ENCODE measurements around the gene TPR.

Gene TPR

DNA sequence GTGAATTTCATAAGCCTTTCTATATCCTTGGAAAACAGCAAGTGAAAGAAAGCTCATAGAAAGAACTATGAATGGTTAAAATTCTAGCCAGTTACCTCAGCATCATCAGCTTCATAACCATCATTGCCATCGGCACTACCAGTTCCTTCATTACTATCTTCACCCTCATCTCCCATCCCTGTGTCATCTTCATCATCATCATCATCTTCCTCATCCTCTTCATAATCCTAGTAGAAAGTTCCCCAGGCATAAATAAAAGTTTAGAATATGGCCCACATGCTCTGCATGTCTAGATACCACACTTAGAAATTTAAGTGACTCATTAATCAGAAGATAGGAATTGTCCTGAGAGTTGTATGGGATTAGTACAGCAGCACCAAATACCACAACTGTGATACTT lies 49.0 kb downstream of the TPR start:
- DNase-seq: no peak

DNA sequence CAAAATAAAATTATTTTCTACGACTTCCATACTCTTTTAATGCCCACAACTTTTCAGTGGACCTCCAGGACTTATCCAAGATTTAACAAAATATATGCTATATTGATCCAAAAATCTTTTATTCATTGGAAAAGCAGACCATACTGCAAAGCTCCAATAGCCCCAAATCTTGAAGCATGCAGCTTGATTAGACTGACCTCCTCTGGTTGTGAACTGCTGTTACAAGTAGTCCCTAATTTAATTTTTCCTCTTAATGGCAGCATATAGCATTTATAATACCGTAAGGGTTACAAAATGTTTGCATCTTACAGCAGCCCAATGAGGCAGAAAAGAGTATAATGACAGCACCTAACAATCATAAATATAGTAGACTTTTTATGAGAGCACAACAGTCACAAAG lies 49.8 kb downstream of the TPR start:
- no peak for DNase-seq

DNA sequence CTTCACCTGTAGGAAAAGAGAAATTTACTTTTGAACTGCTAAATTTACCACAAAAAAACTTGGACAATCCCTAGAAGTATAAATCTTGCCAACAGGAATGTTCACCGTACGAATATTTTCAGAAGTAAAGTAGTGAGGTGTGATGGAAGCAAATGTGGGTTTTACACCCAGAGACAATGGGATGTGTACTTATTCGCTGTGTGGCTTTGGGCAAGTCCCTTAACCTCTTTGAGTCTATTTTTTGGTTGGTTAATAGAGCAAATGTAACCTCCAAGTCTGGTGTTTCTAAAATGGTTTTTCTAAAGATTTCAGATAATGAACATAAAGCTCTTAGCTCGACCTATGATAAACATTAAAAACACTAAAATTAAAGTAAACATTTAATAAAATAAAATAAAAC lies 51.2 kb downstream of the TPR start:
- DNase-seq: no peak

DNA sequence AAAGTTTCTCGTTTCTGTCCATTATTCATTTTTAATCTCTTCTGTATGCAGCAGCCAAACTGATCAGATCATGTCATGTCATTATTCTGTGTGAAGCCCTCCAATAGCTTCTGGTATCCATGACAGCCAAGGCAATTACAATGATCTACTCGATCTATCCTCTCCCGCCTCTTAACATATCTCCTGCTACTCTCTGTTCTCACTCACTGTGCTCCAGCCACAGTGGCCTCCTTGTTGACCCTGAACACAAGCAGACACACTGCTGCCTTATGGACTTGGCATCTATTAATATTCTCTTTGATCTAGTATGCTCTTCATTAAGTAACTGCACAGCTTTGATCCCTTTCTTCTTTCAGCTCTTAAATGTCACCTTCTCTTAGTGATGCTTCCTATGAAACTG lies 59.5 kb downstream of the TPR start:
- no peak for DNase-seq

DNA sequence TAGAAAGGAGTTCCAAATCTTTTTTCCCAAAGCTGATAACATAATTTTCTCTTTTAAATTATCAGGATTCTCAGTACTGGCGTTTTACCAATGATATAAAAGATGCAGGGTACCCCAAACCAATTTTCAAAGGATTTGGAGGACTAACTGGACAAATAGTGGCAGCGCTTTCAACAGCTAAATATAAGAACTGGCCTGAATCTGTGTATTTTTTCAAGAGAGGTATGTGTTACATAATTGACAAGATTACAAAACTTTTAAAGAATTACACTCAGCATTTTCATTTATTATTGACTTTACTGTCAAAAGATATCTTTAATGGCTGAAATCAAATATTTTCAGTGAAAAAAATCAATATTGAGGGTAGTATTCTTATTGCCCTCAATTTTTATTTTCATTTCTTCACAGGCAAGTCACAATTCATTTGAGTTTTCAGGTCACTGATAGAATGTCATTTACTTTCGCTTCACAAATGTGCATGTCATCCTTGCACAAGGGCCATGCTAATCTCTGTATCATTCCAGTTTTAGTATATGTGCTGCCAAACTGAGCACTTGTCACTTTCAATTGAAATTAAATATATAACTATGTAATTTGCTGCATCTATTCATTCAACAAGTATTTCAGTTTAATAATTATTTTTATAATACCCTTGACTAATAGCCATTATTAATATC lies 63.5 kb downstream of the TPR start:
- DNase-seq: no peak

DNA sequence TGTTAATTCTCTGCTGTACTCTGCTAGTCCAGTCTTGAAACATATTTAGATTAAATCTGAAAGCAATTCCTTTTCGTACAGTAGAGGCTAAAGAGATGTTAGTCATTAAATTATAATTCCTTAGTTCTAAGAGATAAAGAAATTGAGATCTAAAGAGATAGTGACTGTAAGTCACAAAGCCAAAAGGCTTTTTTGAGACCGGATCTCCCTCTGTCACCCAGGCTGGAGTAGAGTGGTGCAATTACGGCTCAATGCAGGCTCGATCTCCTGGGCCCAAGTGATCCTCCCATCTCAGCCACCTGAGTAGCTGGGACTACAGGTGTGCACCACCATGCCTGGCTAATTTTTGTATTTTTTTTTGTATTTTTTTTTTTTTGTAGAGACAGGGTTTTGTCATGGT lies 64.7 kb downstream of the TPR start:
- DNase-seq: no peak

DNA sequence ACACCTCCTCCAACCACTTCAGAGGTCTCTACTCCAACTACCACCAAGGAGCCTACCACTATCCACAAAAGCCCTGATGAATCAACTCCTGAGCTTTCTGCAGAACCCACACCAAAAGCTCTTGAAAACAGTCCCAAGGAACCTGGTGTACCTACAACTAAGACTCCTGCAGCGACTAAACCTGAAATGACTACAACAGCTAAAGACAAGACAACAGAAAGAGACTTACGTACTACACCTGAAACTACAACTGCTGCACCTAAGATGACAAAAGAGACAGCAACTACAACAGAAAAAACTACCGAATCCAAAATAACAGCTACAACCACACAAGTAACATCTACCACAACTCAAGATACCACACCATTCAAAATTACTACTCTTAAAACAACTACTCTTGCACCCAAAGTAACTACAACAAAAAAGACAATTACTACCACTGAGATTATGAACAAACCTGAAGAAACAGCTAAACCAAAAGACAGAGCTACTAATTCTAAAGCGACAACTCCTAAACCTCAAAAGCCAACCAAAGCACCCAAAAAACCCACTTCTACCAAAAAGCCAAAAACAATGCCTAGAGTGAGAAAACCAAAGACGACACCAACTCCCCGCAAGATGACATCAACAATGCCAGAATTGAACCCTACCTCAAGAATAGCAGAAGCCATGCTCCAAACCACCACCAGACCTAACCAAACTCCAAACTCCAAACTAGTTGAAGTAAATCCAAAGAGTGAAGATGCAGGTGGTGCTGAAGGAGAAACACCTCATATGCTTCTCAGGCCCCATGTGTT lies 66.6 kb downstream of the TPR start:
- DNase-seq: no peak

DNA sequence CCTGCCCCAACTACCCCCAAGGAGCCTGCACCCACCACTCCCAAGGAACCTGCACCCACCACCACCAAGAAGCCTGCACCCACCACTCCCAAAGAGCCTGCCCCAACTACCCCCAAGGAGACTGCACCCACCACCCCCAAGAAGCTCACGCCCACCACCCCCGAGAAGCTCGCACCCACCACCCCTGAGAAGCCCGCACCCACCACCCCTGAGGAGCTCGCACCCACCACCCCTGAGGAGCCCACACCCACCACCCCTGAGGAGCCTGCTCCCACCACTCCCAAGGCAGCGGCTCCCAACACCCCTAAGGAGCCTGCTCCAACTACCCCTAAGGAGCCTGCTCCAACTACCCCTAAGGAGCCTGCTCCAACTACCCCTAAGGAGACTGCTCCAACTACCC lies 67.6 kb downstream of the TPR start:
- no peak for DNase-seq

DNA sequence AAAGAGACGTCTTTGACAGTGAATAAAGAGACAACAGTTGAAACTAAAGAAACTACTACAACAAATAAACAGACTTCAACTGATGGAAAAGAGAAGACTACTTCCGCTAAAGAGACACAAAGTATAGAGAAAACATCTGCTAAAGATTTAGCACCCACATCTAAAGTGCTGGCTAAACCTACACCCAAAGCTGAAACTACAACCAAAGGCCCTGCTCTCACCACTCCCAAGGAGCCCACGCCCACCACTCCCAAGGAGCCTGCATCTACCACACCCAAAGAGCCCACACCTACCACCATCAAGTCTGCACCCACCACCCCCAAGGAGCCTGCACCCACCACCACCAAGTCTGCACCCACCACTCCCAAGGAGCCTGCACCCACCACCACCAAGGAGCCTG lies 68.5 kb downstream of the TPR start:
- no peak for DNase-seq

DNA sequence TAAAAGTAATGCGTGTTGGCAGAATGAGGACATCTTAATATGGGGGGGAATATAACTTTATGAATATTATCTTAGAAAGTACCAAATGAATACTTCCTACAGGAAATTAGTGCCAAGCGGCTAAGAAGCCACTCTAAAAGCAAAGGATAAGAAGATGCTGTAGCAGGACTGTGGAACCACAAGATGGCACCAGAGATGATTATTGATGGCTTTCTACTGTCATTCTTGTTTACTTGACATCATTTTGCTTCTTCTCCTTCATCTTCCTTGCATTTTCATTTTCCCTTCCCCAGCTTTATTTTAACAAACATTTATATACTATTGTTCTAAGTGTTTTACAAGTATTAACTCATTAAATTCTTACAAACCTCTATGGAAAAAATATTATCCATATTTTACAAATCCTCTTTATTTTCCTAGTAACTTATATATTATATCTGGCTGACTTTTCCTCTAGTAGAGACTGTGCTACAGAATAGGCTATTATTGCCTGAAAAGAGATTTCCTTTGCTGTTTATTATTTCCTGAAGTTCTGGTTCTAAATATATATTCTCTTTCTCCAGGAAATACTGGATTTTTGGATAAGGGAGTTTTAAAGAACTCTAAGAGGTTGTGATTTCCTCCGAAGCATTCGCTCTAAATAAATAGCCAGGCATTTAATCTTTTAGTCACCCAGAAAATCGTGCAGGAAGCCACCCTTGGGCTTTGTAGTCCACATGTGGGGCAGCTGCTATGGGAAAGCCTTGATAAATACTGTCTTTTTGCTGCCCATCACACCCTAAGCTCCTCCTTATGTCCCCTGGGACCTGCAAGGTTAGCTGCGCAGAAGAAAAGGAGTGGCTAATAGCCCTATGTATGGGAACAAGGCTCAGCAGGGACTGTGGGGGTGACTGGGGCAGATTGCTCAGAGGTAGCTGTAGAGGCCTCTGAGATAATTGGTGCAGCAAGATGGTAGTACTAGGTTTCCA lies 69.8 kb downstream of the TPR start:
- no peak for DNase-seq

DNA sequence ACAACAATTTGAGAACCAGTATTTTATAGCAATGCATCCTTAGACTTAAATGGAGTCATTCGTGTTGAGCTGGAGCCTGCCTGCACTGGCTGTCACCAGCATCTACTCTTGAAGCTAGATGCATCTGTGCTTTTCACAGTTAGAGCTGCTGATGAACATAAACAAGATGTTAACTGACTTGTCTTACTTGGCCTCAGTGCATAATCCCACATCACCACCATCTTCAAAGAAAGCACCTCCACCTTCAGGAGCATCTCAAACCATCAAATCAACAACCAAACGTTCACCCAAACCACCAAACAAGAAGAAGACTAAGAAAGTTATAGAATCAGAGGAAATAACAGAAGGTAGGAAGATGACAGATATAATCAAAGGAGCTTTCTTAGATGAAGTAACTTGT lies 71.1 kb downstream of the TPR start:
- DNase-seq: no peak

DNA sequence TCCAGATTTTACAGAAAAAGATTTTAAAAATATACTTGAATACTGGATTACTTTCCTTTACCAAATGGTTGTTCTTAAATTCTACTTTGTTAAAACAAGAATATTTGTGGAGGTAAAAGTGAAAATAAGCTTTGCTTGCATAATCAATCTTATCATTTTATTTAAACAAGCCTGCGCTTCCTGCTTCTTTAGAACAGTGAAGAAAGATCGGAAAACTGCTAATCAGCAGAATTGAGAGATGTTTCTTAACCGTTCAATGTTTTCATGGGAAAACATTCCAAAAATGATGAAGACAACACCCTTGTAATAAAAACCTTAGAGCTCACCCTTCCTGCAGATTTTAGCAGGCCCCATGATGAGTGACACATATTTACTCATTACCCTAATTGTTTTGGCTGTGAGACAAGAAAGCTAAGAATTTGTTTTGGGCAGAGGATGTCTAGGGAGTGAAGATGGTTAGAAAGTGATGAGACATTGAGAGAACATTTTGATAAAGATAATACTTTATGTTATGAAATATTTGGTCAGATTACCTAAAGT lies 72.6 kb downstream of the TPR start:
- no peak for DNase-seq

DNA sequence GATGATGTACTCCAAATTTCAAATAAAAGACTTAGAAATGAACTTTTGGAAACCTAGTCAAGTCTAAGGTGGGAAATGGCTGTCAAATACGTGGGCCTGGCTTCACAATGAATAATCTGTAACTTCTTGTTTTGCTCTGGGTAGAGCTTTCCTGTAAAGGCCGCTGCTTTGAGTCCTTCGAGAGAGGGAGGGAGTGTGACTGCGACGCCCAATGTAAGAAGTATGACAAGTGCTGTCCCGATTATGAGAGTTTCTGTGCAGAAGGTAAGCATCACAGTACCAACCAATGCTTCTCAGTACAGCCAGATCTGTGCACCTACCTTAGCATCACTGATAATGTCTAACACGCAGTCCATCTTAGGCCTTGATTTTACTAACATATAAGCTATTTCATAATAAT lies 73.6 kb downstream of the TPR start:
- DNase-seq: no peak

DNA sequence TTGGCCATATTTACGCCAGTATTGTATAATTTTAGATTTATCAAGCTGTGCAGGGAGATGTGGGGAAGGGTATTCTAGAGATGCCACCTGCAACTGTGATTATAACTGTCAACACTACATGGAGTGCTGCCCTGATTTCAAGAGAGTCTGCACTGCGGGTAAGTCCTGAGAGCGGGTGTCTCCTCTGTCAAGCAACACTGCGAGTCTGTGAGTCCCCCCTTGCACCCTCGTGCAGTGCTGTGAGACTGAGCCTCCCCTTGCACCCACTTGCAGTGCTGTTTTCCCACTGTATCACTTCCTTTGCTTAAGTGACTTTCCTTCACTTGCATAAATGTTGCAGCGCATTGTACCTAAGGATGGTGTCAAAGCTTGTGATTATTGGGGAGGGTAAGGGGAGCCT lies 75.0 kb downstream of the TPR start:
- DNase-seq: no peak

DNA sequence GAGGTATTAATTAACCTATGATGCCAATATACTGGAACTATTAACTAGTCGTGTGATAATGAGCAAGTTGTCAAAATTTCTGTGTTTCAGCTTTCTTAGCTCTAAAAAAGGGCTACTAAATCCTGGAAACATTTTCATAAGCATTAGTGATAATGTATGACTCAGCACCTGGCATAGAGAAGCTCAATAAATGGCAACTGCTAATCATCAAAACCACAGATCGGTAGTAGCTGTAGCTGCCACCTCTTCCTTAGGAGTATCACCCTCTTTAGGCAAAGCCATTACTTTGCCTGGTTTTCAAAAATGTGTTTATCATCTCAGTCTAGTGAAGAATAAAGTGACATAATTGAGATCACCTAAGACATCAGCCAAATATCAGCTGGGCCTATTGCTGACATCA lies 75.5 kb downstream of the TPR start:
- DNase-seq: no peak

DNA sequence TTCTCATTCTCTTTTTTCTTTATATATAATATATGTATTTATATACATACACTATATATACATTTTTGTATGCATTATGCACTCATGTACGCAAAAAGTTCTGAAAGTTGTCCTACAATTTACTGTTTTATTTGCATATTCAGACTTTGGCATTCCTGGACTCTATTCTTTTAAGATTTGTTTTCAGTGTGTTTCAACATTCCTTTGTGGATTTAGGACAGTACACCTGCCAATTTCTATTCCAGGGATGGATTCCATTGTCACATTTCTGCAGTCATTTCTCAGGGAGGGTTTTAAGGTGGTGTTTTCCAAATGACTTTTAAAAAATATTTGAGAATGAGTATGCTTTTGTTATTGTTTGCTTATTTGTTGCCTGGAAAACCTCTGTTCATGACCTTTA lies 76.2 kb downstream of the TPR start:
- DNase-seq: no peak

DNA sequence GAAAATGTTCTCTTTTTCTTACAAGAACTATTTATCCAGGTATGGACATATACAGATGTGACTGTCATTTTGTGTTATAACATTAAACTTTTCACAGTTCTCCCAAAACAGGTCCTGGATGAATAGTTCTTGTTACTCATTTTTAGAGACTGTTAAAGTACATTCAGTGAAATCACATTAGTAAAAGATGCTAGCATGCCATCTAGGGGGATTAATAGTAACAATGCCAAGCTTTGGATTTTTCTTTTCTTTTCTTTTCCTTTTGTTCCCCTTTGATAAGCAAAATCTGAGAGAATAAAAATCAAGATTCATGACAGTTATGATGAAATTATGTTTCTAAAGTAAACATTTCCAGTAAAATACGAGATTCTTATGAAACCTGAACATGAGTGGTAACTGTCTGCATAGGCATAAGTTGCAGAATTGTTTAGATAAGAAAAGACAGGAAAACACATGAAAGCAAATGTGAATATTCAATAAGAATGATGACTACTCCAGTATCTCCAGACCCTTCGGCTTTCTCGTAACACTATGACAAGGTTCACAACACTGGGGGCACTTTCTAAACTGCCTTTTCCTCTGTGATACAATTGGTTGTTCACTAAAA lies 77.5 kb downstream of the TPR start:
- DNase-seq: no peak

DNA sequence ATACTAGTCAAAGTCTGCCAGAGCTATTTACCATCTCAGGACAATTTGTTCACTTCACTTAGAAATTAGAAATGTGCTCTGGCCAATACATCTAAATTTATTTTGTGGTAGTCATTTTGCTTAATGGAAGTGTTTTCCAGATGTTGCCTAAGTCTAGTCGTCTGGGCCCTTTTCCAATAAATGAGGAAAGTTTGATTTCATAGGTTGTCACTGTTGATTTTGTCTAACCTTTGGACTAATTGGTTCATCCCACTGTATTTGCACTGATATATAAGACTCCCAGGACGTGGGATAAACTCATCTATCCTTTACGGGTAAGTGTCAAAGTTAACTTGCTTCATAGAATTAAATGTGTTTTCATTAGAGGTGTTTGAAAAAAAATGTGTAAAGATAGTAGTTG lies 79.1 kb downstream of the TPR start, which contains the start of gene PRG4:
PRG4 (plus strand) TSS at position 300 of the 400 bp plus-strand sequence.
- DNase-seq: no peak

DNA sequence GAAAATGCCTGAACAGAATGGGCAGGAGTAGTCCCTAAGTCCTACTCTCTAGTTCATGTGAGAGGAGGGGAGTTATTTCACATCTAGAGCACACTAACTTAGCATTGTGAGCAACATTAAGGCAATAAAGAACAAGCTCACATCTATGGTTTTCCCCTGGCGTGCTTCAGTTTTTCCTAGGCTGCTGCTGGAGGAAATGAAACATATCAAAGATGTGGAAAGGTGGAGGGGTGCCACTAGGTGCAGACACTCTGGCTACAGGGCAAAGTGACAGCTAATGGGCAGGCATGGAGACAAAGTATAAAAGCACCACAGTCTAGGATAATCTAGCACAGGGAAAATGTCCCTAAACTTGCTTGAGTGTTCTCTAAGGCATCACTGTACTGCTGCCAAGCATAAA lies 82.2 kb downstream of the TPR start:
- DNase-seq: no peak

DNA sequence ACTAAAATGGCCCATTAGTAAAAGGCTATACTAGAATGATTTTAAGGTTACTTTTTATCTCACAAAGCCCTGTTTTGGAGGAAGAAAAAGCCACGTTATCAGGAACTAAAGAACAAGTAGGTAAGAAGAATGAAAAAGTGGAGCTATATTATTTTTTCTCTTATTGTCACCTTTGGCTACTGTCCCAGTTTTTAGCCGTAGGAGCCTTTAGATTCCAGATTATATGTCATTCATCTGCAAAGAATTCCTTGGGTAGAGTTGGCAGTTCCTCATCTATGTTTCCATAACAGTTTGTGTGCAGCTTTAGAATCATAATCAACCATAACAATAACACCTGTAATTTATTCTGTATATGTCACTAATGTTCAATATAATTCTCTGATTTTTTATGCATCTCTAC lies 83.8 kb downstream of the TPR start:
- no peak for DNase-seq

DNA sequence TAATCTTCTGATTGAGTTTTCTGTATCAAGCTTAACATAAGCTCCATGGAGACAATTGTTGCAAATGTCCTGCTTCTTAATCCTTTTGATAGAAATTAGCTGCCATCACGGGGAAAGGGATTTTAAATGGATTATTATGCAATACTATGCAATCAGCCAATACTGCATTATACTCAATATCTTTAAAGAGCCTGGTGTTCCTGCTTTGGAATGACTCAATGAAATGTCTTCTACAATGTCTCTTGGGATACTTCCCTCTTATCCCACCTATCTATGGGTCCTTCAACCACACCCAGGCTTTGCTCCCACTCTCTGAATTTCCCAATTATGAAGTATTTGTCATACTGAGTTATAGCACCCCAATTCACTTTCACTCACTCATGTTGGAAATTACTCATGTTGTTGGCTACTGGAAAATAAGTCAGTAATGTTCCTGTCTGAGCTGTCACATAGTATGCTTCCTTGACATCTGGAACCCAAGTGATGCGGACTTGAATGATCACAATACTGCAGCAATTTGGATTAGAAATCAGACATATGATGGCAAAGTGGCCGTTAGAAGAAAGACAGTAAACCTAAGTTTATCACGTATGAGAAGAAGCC lies 85.0 kb downstream of the TPR start:
- no peak for DNase-seq

DNA sequence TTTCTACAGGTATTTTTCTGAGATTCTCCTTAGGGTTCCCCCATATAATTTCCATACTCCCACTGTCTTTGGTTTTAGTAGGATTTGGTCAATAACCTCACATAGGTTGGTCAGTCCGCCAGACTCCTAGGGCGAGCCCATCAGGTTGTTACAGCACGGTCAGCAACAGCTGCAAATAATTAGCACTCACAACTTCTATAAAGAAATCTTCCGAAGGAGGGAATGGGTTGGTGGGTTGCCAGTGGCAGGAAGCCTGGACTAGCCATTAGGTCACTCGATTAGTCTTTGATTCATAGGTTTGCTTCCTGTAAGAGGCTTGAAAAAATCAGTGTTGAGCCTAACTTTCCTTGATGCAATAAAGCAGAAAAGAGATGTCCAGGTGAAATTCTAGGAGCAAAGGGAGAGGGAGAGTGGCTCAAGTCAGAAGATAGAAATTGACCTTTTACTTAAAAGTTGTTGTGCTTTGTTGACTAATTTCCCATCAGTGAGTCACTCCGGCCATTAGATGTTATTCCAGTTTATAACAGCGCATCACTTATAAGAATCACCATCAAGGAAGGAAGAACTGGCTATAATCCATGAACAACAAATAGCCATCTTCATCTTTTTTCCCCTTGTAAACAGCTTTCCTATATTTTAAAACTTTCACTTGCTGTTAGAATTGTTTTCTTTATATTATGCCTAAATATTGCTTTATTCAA lies 88.3 kb downstream of the TPR start:
- DNase-seq: no peak
